Thoracic aorta (tissue), 2 donors: Measurements from ENCODE around the gene RGS12. TPM values are rescaled to one million over a fixed set of nuclear protein-coding genes. Genes with fewer than 3 reads are reported as not detected.

Experiments used
- ATAC-seq: fragments of 150-250 bp; one replicate; pipeline ENCODE4 v1.8.0; 2017; ENCODE audit warnings: low read depth; ENCODE audit not compliant: insufficient number of reproducible peaks, low FRiP score
- DNase-seq: peaks from one replicate; pipeline ENCODE4 v3.0.0-alpha.2; 2020; ENCODE audit warnings: low spot score
- H3K27ac ChIP-seq, 2 donors: fragments of 200-600 bp; sonication (generic); 1 replicate in 1 of 2; 2 replicates in 1 of 2; pipeline ENCODE4 v1.5.1; 2016; ENCODE audit warnings: mild to moderate bottlenecking in 2 of 2, moderate library complexity in 2 of 2
- H3K27me3 ChIP-seq: fragments of 200-600 bp; sonication (generic); replicated peaks from 2 replicates; pipeline ENCODE4 v1.6.0; 2016; ENCODE audit warnings: mild to moderate bottlenecking; ENCODE audit not compliant: insufficient read depth
- H3K36me3 ChIP-seq: fragments of 200-600 bp; sonication (generic); one replicate; pipeline ENCODE4 v1.5.1; 2016
- H3K4me1 ChIP-seq, 2 donors: fragments of 200-600 bp; sonication (generic); 1 replicate in 1 of 2; 2 replicates in 1 of 2; pipeline versions ENCODE4 v1.5.1 to v1.6.0; 2016; ENCODE audit warnings: low read depth in 2 of 2, mild to moderate bottlenecking in 1 of 2; ENCODE audit not compliant: control insufficient read depth in 1 of 2
- H3K4me3 ChIP-seq: fragments of 200-600 bp; sonication (generic); 2 replicates; pipeline ENCODE4 v1.5.1; 2016; ENCODE audit warnings: mild to moderate bottlenecking
- H3K9me3 ChIP-seq: fragments of 200-600 bp; sonication (generic); 2 replicates; pipeline ENCODE4 v1.5.1; 2016
- CTCF ChIP-seq: fragments of 200-600 bp; sonication (generic); IDR thresholded peaks from one replicate; pipeline ENCODE4 v1.5.1; 2019; ENCODE audit warnings: antibody characterized with exemption
- total RNA-seq, 2 donors: library from RNA; depleted of rRNA; stranded (reverse); fragments of >200 nt; gene quantifications; one replicate each; pipeline versions ENCODE4 v1.1.0 to v1.2.3, GENCODE V29; 2016

The RGS12 gene
- total RNA-seq, 2 donors from 2014 or later = 13.5 to 43.6 TPM

DNA sequence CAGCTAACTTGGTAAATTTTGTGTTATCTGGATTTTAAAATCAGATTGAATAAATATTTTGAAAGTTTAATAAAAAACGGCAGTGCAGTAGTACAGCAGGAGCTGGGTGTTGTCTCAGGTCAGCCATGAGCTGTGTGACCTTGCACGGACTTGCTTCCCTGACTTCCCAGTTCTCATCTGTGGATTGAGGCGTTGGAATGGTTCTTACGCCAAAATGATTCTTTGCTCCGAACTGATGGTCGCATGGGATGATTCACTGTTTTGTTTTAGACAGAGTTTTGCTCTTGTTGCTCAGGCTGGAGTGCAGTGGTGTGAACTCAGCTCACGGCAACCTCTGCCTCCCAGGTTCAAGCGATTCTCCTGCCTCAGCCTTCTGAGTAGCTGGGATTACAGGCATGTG is 45.0 kb downstream of the RGS12 start:
- no peak overlapping the region for H3K27ac ChIP-seq
- ATAC-seq (no peak), DNase-seq (no peak)
- H3K27me3 ChIP-seq = no peaks in the 10 kb centered on the region
- H3K9me3 ChIP-seq = no peaks in the 10 kb centered on the region
- no peak overlapping the region for H3K4me3 ChIP-seq
- peaks cover 0 to 5% of the 10 kb centered on the region in 2 donors for H3K4me1 ChIP-seq
- H3K36me3 ChIP-seq = no peaks in the 10 kb centered on the region
- TF ChIP-seq CTCF = no peak

GRCh38 chr4:3338321-3338838 is 45.6 kb downstream of the RGS12 start:
- Histone ChIP-seq H3K27ac (no peak overlapping the region), H3K4me1 (peaks cover 0 to 5% of the 10 kb centered on the region in 2 donors)

DNA sequence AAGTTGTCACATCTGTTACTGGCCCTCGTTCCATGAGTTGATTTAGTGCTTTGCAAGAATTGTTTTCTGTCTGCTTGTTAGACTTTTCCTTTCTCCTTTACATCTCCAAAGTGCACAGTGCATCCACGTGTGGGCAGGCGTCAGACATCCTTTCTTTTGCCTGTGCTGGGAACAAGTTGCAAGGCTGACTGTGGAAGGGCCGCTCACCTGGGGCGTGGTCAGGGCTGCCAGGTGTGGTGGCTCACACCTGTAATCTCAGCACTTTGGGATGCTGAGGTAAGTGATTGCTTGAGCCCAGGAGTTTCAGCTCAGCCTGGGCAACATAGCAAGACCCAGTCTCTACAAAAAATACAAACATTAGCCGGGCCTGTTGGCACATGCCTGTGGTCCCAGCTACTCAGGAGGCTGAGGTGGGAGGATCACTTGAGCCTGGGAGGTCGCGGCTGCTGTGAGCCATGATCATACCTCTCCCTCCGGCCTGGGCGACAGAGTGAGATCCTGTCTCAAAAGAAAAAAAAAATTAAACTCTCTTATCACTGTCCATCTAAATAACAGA is 46.2 kb downstream of the RGS12 start:
- DNase-seq = no peak

More at GRCh38 chr4:3338321-3338838, 45.6 kb downstream of the RGS12 start:
- no peaks in the 10 kb centered on the region for H3K27me3 ChIP-seq
- H3K4me3 ChIP-seq = no peak overlapping the region
- no peak for DNase-seq
- no peak for ATAC-seq
- TF ChIP-seq CTCF = no peak
- H3K9me3 ChIP-seq = no peaks in the 10 kb centered on the region
- no peaks in the 10 kb centered on the region for H3K36me3 ChIP-seq

DNA sequence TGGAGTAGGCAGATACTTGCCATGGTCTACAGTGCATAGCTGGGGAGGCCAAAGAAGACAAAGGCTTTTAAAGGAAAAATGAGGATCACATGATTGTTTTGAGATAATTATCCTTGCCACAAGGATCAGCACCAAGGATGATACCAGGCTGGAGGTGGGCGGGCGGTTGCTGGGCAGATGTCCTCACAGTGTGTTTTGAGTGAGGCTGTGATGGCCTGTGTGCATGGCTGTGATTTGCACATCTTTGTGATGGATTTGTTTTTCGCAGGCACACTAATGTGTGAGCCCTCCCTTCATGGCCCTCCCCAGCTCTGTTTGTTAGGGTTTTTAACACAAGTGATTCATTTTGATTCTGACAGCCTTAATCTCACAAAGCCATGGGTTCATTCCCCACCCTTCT is 46.8 kb downstream of the RGS12 start:
- H3K4me3 ChIP-seq = no peak overlapping the region
- no peaks in the 10 kb centered on the region for H3K36me3 ChIP-seq
- peaks cover 0 to 5% of the 10 kb centered on the region in 2 donors for H3K4me1 ChIP-seq
- DNase-seq (no peak), ATAC-seq (no peak)
- H3K27ac ChIP-seq = no peak overlapping the region
- H3K27me3 ChIP-seq = no peaks in the 10 kb centered on the region
- TF ChIP-seq CTCF = no peak
- H3K9me3 ChIP-seq = no peaks in the 10 kb centered on the region

More for the DNA sequence above, 46.2 kb downstream of the RGS12 start:
- ATAC-seq = no peak
- Histone ChIP-seq H3K4me1 (peaks cover 0 to 5% of the 10 kb centered on the region in 2 donors), H3K27ac (no peak overlapping the region), H3K9me3 (no peaks in the 10 kb centered on the region), H3K36me3 (no peaks in the 10 kb centered on the region), H3K27me3 (no peaks in the 10 kb centered on the region), H3K4me3 (no peak overlapping the region)
- no peak for TF ChIP-seq CTCF

DNA sequence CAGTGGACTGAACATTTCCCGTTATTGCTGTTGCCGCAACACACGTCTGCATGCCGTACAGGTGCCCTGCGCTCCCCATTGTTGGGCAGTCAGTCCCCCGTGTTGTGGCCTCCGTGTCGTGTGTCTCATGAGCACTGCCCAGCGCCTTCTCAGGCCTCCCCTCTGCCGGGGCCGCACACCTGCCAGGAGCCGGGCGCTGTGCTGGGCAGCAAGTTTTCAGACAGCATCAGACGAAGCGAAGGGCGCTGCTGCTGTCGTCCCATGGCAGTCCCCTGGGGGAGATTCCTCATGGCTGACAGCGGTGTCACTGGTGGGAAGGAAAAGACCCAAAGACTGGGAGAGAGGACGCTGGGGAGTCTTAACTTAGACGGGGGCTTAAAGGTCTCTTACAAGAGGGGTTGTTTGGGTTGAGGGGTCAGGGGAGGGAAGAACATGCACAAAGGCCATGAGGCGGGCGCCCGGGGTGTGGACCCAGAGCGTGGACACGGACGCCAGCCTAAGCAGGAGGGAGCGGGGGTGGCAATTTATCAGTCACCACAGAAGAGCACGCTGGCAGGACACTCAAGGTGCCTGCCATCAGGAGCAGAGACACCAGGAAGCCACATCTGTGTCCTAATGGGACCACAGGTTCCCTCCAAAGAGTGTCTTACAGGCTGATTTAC is 47.3 kb downstream of the RGS12 start:
- DNase-seq = no peak

More for the DNA sequence above, 47.3 kb downstream of the RGS12 start:
- Histone ChIP-seq H3K27ac (no peak overlapping the region), H3K9me3 (no peaks in the 10 kb centered on the region), H3K36me3 (no peaks in the 10 kb centered on the region), H3K4me3 (no peak overlapping the region), H3K27me3 (no peaks in the 10 kb centered on the region), H3K4me1 (peaks cover 0 to 5% of the 10 kb centered on the region in 2 donors)
- TF ChIP-seq CTCF = no peak
- ATAC-seq = no peak
